ENCODE results near the gene AFDN.

- no peak for TF ChIP-seq CTCF (IDR thresholded peaks at IDR 0.05; ENCODE audit: low read depth, low read length)
- no peak for TF ChIP-seq MAX (IDR thresholded peaks at IDR 0.05; ENCODE audit: low read depth, low read length)
Observed at GRCh38 chr6:167824591-167825331, 1.9 kb upstream of the AFDN start.
